ENCODE results near the gene PCGF5.
"Not testable (repeated sequence)": the region's sequence is repeated elsewhere in the genome, so short reads cannot be mapped to it uniquely, and the experiment has no call there.

The PCGF5 gene

DNA sequence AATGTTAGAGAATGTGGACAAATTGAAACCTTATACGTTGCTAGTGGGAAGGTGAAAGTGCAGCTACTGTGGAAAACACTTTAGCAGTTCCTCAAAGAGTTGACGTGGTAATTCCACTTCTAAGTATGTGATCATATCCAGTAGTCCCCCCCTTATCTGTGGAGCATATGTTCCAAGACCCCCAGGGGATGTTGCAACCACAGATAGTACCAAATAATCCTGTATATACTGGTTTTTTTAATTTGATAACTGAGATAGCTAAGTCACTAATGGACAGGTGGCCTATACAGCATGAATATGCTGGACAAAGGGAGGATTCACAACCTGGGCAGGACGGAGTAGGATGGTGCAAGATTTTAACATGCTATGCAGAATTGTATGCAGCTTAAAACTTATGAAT, 36.8 kb downstream of the PCGF5 start:
- TF ChIP-seq, protein P1, sequence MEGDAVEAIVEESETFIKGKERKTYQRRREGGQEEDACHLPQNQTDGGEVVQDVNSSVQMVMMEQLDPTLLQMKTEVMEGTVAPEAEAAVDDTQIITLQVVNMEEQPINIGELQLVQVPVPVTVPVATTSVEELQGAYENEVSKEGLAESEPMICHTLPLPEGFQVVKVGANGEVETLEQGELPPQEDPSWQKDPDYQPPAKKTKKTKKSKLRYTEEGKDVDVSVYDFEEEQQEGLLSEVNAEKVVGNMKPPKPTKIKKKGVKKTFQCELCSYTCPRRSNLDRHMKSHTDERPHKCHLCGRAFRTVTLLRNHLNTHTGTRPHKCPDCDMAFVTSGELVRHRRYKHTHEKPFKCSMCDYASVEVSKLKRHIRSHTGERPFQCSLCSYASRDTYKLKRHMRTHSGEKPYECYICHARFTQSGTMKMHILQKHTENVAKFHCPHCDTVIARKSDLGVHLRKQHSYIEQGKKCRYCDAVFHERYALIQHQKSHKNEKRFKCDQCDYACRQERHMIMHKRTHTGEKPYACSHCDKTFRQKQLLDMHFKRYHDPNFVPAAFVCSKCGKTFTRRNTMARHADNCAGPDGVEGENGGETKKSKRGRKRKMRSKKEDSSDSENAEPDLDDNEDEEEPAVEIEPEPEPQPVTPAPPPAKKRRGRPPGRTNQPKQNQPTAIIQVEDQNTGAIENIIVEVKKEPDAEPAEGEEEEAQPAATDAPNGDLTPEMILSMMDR (IDR thresholded peaks at IDR 0.05; ENCODE audit: borderline replicate concordance, control extremely low read depth, extremely low read depth, insufficient read depth, missing control alignments): no peak
- in situ Hi-C loops (cut with MboI; ENCODE audit: low sequenced_read_pairs, unreplicated experiment): no loop called here
- no peak for DNase-seq (ENCODE audit: low spot score)

DNA sequence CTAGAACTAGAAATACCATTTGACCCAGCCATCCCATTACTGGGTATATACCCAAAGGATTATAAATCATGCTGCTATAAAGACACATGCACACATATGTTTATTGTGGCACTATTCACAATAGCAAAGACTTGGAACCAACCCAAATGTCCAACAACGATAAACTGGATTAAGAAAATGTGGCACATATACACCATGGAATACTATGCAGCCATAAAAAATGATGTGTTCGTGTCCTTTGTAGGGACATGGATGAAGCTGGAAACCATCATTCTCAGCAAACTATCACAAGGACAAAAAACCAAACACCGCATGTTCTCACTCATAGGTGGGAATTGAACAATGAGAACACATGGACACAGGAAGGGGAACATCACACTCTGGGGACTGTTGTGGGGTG, 40.0 kb downstream of the PCGF5 start:
- DNase-seq (ENCODE audit: low spot score); in situ Hi-C loops (cut with MboI; ENCODE audit: low sequenced_read_pairs, unreplicated experiment): not testable (repeated sequence)

DNA sequence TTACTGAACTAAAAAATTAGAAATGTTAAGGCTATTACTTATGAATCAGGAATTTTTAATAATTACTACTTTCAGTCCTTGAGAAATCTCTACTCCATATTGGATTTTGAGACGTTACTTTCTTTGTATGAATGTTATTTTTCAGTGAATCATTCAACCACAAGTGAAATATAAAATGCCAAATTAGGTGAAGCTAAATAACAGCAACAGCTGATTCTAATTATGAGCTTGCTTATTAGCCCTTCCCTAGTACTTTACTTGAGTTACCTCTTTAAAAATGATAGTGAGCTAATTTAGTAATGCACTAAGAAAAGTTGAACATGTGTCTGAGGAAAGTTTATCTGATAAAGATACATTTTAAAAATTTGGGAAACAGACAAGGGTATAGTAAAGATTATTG, 51.4 kb downstream of the PCGF5 start:
- in situ Hi-C loops (cut with MboI; ENCODE audit: low sequenced_read_pairs, unreplicated experiment): no loop called here
- DNase-seq (ENCODE audit: low spot score): no peak
- TF ChIP-seq, protein P1 (IDR thresholded peaks at IDR 0.05; ENCODE audit: borderline replicate concordance, control extremely low read depth, extremely low read depth, insufficient read depth, missing control alignments): no peak

DNA sequence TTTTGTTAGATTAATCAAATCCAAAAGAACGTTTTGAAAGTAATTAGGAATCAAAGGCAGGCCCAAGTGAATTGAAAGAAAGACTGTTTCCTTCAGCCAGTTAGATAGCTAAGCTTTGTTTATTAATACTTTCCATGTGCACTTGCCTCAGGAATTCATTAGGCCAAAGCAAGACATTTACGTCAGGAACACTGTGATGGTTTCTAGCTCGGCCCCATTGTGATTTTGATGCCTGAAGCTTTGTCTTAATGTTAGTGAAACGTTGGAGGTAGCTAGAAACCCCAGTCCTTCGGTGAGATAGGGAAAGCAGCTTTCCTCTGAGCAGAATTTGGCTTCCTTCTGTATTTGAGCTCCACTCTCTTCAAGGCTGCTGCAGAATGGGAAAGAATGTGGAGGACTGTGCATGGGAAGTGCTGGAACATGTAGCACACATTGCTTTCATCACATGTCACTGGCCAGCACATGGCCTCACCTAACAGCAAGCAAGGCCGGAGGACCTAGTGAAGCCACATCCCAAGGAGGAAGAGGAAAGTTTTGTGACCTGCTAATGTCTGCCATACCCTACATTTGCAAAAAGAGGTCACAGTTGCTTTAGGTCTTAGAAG, 64.1 kb downstream of the PCGF5 start:
- in situ Hi-C loops (cut with MboI; ENCODE audit: low sequenced_read_pairs, unreplicated experiment): loop anchor here (25.0 kb wide), 1 partner anchor 522 kb away; no protein-coding TSS in a partner anchor
- DNase-seq (ENCODE audit: low spot score): no peak
- TF ChIP-seq, protein P1 (IDR thresholded peaks at IDR 0.05; ENCODE audit: borderline replicate concordance, control extremely low read depth, extremely low read depth, insufficient read depth, missing control alignments): no peak

DNA sequence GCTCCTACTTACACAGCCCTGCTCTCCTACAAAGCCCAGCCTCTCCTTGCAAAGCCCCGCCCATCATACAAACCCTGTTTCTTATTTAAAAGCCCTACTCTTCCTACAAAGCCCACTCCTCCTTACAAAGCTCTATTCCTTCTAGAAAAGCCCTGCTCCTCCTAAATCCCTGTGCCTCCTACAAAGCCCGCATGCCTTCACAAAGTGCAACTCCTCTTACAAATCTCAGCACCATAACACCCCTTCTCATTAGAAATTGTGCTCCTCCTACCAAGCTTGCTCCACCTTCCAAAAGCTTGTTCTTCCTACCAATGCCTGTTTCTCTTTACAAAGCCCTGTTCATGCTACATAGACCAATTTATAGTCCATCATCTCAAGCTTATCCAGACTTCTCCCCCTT, 66.1 kb downstream of the PCGF5 start:
- in situ Hi-C loops (cut with MboI; ENCODE audit: low sequenced_read_pairs, unreplicated experiment): loop anchor here (25.0 kb wide), 1 partner anchor 524 kb away; no protein-coding TSS in a partner anchor
- DNase-seq (ENCODE audit: low spot score): no peak
- TF ChIP-seq, protein P1 (IDR thresholded peaks at IDR 0.05; ENCODE audit: borderline replicate concordance, control extremely low read depth, extremely low read depth, insufficient read depth, missing control alignments): no peak

DNA sequence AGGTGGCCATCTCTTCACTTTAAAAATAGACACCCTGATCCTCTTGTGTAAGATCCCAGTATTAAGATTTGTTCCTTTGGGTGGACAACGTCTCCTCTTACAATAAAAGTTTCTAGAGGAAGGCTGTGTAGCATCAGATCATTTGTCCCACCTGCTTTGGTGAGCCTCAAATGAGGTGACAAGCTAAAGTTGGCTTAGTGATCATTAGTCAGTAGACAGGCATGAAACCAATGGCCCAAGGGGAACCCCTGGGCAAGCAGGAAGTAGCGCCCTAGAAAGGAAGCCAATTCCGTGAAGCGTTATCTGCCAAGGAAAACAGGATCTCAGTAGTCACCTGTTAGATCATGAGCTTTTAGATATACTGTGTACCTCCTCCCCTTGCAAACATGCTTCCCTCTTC, 66.8 kb downstream of the PCGF5 start:
- no peak for DNase-seq (ENCODE audit: low spot score)
- TF ChIP-seq, protein P1 (IDR thresholded peaks at IDR 0.05; ENCODE audit: borderline replicate concordance, control extremely low read depth, extremely low read depth, insufficient read depth, missing control alignments): no peak
- in situ Hi-C loops (cut with MboI; ENCODE audit: low sequenced_read_pairs, unreplicated experiment): loop anchor here (25.0 kb wide), 1 partner anchor 525 kb away; no protein-coding TSS in a partner anchor

DNA sequence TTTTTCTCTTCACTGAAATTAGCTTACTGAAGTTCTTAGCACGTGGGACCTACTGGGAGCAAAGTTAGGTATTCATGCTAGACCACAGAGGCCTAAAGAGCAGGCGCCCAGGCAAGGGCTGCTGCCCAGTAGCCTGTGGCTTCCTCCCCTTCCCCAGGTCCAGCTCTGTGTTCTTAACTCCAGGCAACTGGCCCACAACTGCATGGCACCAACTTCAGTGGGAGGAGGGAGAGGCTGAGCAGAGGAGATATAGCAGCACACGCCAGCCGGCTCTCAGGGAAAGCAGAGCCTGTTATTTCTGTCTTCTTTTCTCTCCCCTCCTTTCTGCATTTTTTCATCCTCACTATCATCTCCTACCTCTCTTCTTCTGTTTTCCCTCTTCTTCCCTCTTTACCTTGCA, 67.4 kb downstream of the PCGF5 start:
- DNase-seq (ENCODE audit: low spot score): no peak
- in situ Hi-C loops (cut with MboI; ENCODE audit: low sequenced_read_pairs, unreplicated experiment): loop anchor here (25.0 kb wide), 1 partner anchor 526 kb away; no protein-coding TSS in a partner anchor
- TF ChIP-seq, protein P1 (IDR thresholded peaks at IDR 0.05; ENCODE audit: borderline replicate concordance, control extremely low read depth, extremely low read depth, insufficient read depth, missing control alignments): no peak

All from GM13976 (cell line).